HL-60 (cell line): ENCODE data around the gene JAG1.

Experiments
- DNase-seq, 2 experiments: peaks; one replicate each; pipeline ENCODE4 v3.0.0-alpha.2; 2010 to 2020; ENCODE audit warnings: low read depth in 1 of 2, low spot score in 1 of 2
- H3K27ac ChIP-seq: fragments of 250-450 bp; sonication (Bioruptor Pico); replicated peaks from 2 replicates; pipeline ENCODE4 v1.5.1; 2020; ENCODE audit warnings: mild to moderate bottlenecking, moderate library complexity
- H3K27me3 ChIP-seq: fragments of 250-450 bp; sonication (Bioruptor Pico); 2 replicates; pipeline ENCODE4 v1.5.1; 2021; ENCODE audit warnings: mild to moderate bottlenecking, moderate library complexity; ENCODE audit not compliant: insufficient read depth, poor library complexity, severe bottlenecking
- H3K4me3 ChIP-seq: replicated peaks from 2 replicates; pipeline ENCODE4 v1.5.1; 2011; ENCODE audit warnings: mild to moderate bottlenecking, control low read depth, low read length; ENCODE audit not compliant: insufficient read depth
- CTCF ChIP-seq: IDR thresholded peaks from one replicate; pipeline ENCODE4 v1.5.1; 2011; ENCODE audit warnings: low read length, control low read depth, inconsistent platforms; ENCODE audit not compliant: insufficient read depth
- GABPA ChIP-seq: IDR thresholded peaks from 2 replicates; pipeline ENCODE4 v1.6.1; 2012; ENCODE audit warnings: low read depth
- POLR2AphosphoS5 ChIP-seq: IDR thresholded peaks from 2 replicates; pipeline ENCODE4 v1.6.1; 2012; ENCODE audit warnings: low read depth
- REST ChIP-seq: IDR thresholded peaks from 2 replicates; pipeline ENCODE4 v1.6.1; 2012; ENCODE audit warnings: low read depth; ENCODE audit not compliant: insufficient replicate concordance
- SPI1 ChIP-seq: IDR thresholded peaks from 2 replicates; pipeline ENCODE4 v1.6.1; 2012; ENCODE audit warnings: low read depth, mild to moderate bottlenecking, borderline replicate concordance

Gene JAG1

DNA sequence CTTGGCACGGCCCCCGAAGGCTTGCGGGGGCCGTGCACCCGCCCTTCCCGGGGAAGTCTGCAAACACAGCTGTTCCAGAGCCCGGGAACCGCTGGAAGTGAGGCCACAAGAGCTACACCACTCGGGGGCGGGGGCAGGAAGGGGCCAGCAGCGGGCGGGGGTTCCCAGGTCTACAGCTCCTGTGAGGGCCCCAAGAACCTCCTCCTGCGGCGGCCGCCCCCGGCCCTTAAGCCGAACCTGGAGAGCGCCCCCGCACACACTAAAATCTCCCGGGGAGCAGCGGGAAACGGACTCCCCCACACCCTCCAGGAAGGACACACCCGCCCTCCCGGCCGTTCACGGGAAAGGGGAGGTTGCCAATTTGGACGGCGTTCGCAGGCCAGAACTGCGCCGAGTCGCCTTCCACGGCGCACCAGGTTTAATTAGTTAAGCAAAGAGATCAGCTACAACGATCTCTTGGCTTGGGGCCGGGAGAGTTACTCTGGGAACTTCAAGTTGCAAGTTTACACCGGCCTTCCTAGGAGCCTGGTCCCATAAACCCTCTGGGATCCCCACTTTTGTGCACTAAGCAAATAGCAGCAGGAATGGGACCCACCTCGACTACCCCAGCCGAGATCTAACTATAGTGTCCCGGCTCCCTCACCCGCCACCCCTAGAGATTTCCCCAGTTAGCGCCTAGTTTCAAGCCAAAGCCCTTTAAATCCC is 1.7 kb downstream of the JAG1 start:
- peak in 1 of 2 experiments; percentile 36 for DNase-seq
- TF ChIP-seq POLR2AphosphoS5, result no peak; the same call in 1 of the 2 replicates
- TF ChIP-seq SPI1, result no peak
- no peak for TF ChIP-seq REST
- no peak for TF ChIP-seq CTCF
- TF ChIP-seq GABPA, result no peak
- Histone ChIP-seq H3K27me3 (no peaks in the 10 kb centered on the region), H3K27ac (peak overlapping the region; percentile 90), H3K4me3 (peak overlapping the region; percentile 57)

GRCh38 chr20:10671221-10671918 is 2.4 kb downstream of the JAG1 start:
- no peaks in the 10 kb centered on the region for H3K27me3 ChIP-seq
- peak overlapping the region; percentile 57 for H3K4me3 ChIP-seq
- H3K27ac ChIP-seq, result peak overlapping the region; percentile 90
- TF ChIP-seq POLR2AphosphoS5 (peak; percentile 83), CTCF (peak; percentile 65), SPI1 (peak; percentile 41; the same call in 1 of the 2 replicates), REST (no peak)
- peak; percentile 92 to 94 for DNase-seq

- Histone ChIP-seq H3K27me3 (no peaks in the 10 kb centered on the region), H3K4me3 (no peak overlapping the region), H3K27ac (no peak overlapping the region)
- DNase-seq, result no peak
- no peak for TF ChIP-seq REST
- no peak; the same call in 1 of the 2 replicates for TF ChIP-seq POLR2AphosphoS5
- no peak for TF ChIP-seq SPI1
- no peak for TF ChIP-seq GABPA
- TF ChIP-seq CTCF, result no peak
Measured at GRCh38 chr20:10670501-10671220, 3.1 kb downstream of the JAG1 start.
